GM12872 (cell line): ENCODE measurements around the gene TMEM158.

Experiments used
- CTCF ChIP-seq: IDR thresholded peaks from 3 replicates; pipeline ENCODE4 v1.5.1; 2011; ENCODE audit warnings: low read depth, mild to moderate bottlenecking, low read length, moderate library complexity; ENCODE audit not compliant: insufficient read depth

The TMEM158 gene

GRCh38 chr3:45179163-45179562 lies 46.9 kb downstream of the TMEM158 start:
- TF ChIP-seq CTCF, result no peak

- TF ChIP-seq CTCF, result no peak
Observed at GRCh38 chr3:45178183-45179023, 47.7 kb downstream of the TMEM158 start.

- no peak for TF ChIP-seq CTCF
Observed at GRCh38 chr3:45176912-45177311, 49.2 kb downstream of the TMEM158 start.
